ENCODE data around the gene SLC26A9.
"Not testable (repeated sequence)": the region's sequence is repeated elsewhere in the genome, so short reads cannot be mapped to it uniquely, and the experiment has no call there.

SLC26A9 gene

GRCh38 chr1:205889706-205890105, 53.5 kb downstream of the SLC26A9 start:
- not testable (repeated sequence) for DNase-seq

GRCh38 chr1:205889006-205889405, 54.2 kb downstream of the SLC26A9 start:
- not testable (repeated sequence) for DNase-seq

- DNase-seq: no peak
Measured at GRCh38 chr1:205883792-205884191, 59.5 kb downstream of the SLC26A9 start.

GRCh38 chr1:205880923-205881322, 62.3 kb downstream of the SLC26A9 start:
- no peak for DNase-seq

GRCh38 chr1:205879974-205880373, 63.3 kb downstream of the SLC26A9 start:
- no peak for DNase-seq

- no peak for DNase-seq
Measured at GRCh38 chr1:205878026-205878425, 65.2 kb downstream of the SLC26A9 start.

- not testable (repeated sequence) for DNase-seq
Measured at GRCh38 chr1:205873148-205873547, 70.1 kb downstream of the SLC26A9 start.

- DNase-seq: no peak
Measured at GRCh38 chr1:205870236-205870635, 73.0 kb downstream of the SLC26A9 start.

Measured in DMS 273 treated with DMSO at 0.1 percent for 48 hours (cell line).